Natural killer cell (primary cell): ENCODE measurements around the gene TEAD1. TPM values are rescaled to one million over a fixed set of nuclear protein-coding genes. Genes with fewer than 3 reads are reported as not detected.

Source experiments
- ATAC-seq, 3 donors: fragments of 150-1000 bp in 2 of 3; fragments of 200-7000 bp in 1 of 3; cut with Tn5 transposase; 1 replicate in 1 of 3; 2 replicates in 2 of 3; pipeline ENCODE4 v1.10.0; 2021; ENCODE audit warnings: mild to moderate bottlenecking in 2 of 3, moderate library complexity in 2 of 3
- DNase-seq, 2 donors: peaks; one replicate each; pipeline versions ENCODE4 v3.0.0 to v3.0.0-alpha.2; 2013 to 2021; ENCODE audit warnings: mixed read lengths in 1 of 2
- H3K27ac ChIP-seq: one replicate; pipeline ENCODE4 v1.5.1; 2013; ENCODE audit warnings: mild to moderate bottlenecking, low read length
- H3K27me3 ChIP-seq: one replicate; pipeline ENCODE4 v1.6.1; 2013; ENCODE audit warnings: low read length; ENCODE audit not compliant: control insufficient read depth, insufficient read depth
- H3K36me3 ChIP-seq: one replicate; pipeline ENCODE4 v1.6.1; 2013; ENCODE audit warnings: low read length; ENCODE audit not compliant: control insufficient read depth, insufficient read depth
- H3K4me1 ChIP-seq: one replicate; pipeline ENCODE4 v1.6.1; 2013; ENCODE audit warnings: low read length; ENCODE audit not compliant: control insufficient read depth, insufficient read depth
- H3K4me3 ChIP-seq: one replicate; pipeline ENCODE4 v1.5.1; 2013; ENCODE audit warnings: low read length
- H3K9me3 ChIP-seq: one replicate; pipeline ENCODE4 v1.6.1; 2013; ENCODE audit warnings: low read length; ENCODE audit not compliant: control insufficient read depth, insufficient read depth
- H3K27ac Mint-ChIP-seq, 2 donors: one replicate each; pipeline ENCODE4 v1.8.0; 2022; ENCODE audit warnings: mild to moderate bottlenecking in 2 of 2, mixed read lengths in 2 of 2, moderate library complexity in 1 of 2
- H3K27me3 Mint-ChIP-seq, 2 donors: one replicate each; pipeline ENCODE4 v1.8.0; 2022; ENCODE audit warnings: low read depth in 2 of 2, mixed read lengths in 2 of 2
- H3K36me3 Mint-ChIP-seq: one replicate; pipeline ENCODE4 v1.8.0; 2022; ENCODE audit warnings: mixed read lengths
- H3K4me1 Mint-ChIP-seq, 2 donors: one replicate each; pipeline ENCODE4 v1.8.0; 2022; ENCODE audit warnings: mixed read lengths in 2 of 2
- H3K4me3 Mint-ChIP-seq: one replicate; pipeline ENCODE4 v1.8.0; 2022; ENCODE audit warnings: mild to moderate bottlenecking, moderate library complexity, mixed read lengths
- H3K9me3 Mint-ChIP-seq, 2 donors: one replicate each; pipeline ENCODE4 v1.8.0; 2022; ENCODE audit warnings: mixed read lengths in 2 of 2
- CTCF ChIP-seq: fragments of 200-600 bp; IDR thresholded peaks from one replicate; pipeline ENCODE4 v1.8.0; 2022; ENCODE audit warnings: antibody characterized with exemption
- WGBS: methylation state at CpG from one replicate; pipeline ENCODE4 v1.1.7; 2013; ENCODE audit warnings: missing lambda C conversion rate; ENCODE audit not compliant: insufficient coverage; 5-methylcytosine and 5-hydroxymethylcytosine counted together
- intact Hi-C: fragments of 100-400 bp; cut with micrococcal nuclease; formaldehyde crosslinking; loops from one replicate; pipeline ENCODE4 v1.14.2; 2022
- total RNA-seq, 4 donors: library from RNA; stranded (reverse); fragments of 120-200 nt in 1 of 4; gene quantifications; one replicate each; pipeline versions ENCODE4 v1.2.3 to v1.2.4, GENCODE V29; 2013 to 2022

TEAD1 gene
- total RNA-seq, 3 donors from 2014 or later (not counting 1 experiment from before 2014, with no cell fraction given), result not detected

GRCh38 chr11:12768726-12769673 lies 94.8 kb downstream of the TEAD1 start:
- Mint-ChIP-seq H3K36me3 (no peaks in the 10 kb centered on the region), H3K27me3 (peaks cover 7 to 33% of the 10 kb centered on the region in 2 donors), H3K9me3 (no peaks in the 10 kb centered on the region), H3K27ac (no peak overlapping the region), H3K4me3 (no peak overlapping the region), H3K4me1 (no peaks in the 10 kb centered on the region)
- Histone ChIP-seq H3K27ac (no peak overlapping the region), H3K27me3 (no peaks in the 10 kb centered on the region), H3K4me1 (no peaks in the 10 kb centered on the region), H3K4me3 (no peak overlapping the region), H3K36me3 (no peaks in the 10 kb centered on the region), H3K9me3 (no peaks in the 10 kb centered on the region)
- DNase-seq, result no peak
- no peak for ATAC-seq
- intact Hi-C loops, result no loop called here
- no peak for TF ChIP-seq CTCF
- 68% methylated on average over 7 of the region's 7 CpGs for WGBS

- H3K36me3 ChIP-seq, result no peaks in the 10 kb centered on the region
- Mint-ChIP-seq H3K4me1 (no peaks in the 10 kb centered on the region), H3K36me3 (no peaks in the 10 kb centered on the region), H3K4me3 (no peak overlapping the region), H3K27me3 (peaks cover 10 to 27% of the 10 kb centered on the region in 2 donors), H3K27ac (no peak overlapping the region), H3K9me3 (no peaks in the 10 kb centered on the region)
- 37% methylated on average over 3 of the region's 3 CpGs for WGBS
- H3K27ac ChIP-seq, result no peak overlapping the region
- no peaks in the 10 kb centered on the region for H3K27me3 ChIP-seq
- H3K4me1 ChIP-seq, result no peaks in the 10 kb centered on the region
- DNase-seq (no peak), ATAC-seq (no peak)
- no peak overlapping the region for H3K4me3 ChIP-seq
- H3K9me3 ChIP-seq, result no peaks in the 10 kb centered on the region
- intact Hi-C loops, result no loop called here
- no peak for TF ChIP-seq CTCF
Measured at GRCh38 chr11:12769834-12770345, 95.7 kb downstream of the TEAD1 start.

- H3K4me3 ChIP-seq, result no peak overlapping the region
- H3K4me3 Mint-ChIP-seq, result no peak overlapping the region
- 100% methylated on average over 1 of the region's 1 CpG for WGBS
- H3K27ac Mint-ChIP-seq, result no peak overlapping the region
- no peaks in the 10 kb centered on the region for H3K27me3 ChIP-seq
- peaks cover 13 to 32% of the 10 kb centered on the region in 2 donors for H3K27me3 Mint-ChIP-seq
- no peaks in the 10 kb centered on the region for H3K9me3 Mint-ChIP-seq
- TF ChIP-seq CTCF, result no peak
- H3K4me1 ChIP-seq, result no peaks in the 10 kb centered on the region
- H3K36me3 Mint-ChIP-seq, result no peaks in the 10 kb centered on the region
- DNase-seq (no peak), ATAC-seq (no peak)
- H3K9me3 ChIP-seq, result no peaks in the 10 kb centered on the region
- intact Hi-C loops, result no loop called here
- no peaks in the 10 kb centered on the region for H3K36me3 ChIP-seq
- no peaks in the 10 kb centered on the region for H3K4me1 Mint-ChIP-seq
- H3K27ac ChIP-seq, result no peak overlapping the region
Measured at GRCh38 chr11:12770435-12770834, 96.2 kb downstream of the TEAD1 start.
